Measurements from ENCODE around the gene GNG4.

DNA sequence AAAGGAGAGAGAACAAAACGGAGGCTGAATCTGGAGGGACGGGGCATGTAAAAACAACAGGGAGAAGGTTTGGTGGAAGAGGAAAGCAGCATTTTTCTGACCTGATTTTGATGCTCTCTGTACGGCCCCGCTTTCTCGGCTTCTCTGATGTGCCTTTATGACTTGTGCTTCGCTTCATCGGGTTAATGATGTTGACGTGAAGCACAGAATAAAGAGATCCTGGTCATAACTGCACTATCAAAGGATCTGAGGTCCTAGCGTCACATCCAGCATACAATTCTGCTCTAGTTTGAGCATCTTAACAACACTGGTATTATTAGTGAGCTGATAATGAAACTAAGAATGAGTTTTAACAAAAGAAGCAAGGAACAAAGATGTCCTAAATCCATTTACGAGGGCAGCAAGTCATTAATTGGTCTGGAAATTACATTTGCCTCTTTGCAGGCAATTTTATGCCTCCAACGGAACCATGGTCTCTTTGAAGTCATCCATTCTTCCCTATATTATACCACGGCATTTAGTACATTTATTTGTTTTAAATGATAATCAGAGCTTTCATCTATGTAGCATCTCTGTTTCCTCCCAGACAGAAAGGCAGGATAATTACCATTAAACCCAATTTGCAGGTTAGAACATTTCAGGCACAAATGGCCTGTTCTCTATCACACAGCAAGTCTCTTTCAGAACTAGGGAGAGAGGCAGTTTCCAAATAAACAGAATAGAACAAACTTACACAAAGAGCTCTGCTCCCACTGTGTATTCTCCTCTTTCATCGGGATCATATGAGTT, 100.0 kb downstream of the GNG4 start:
- TF ChIP-seq, protein P1, sequence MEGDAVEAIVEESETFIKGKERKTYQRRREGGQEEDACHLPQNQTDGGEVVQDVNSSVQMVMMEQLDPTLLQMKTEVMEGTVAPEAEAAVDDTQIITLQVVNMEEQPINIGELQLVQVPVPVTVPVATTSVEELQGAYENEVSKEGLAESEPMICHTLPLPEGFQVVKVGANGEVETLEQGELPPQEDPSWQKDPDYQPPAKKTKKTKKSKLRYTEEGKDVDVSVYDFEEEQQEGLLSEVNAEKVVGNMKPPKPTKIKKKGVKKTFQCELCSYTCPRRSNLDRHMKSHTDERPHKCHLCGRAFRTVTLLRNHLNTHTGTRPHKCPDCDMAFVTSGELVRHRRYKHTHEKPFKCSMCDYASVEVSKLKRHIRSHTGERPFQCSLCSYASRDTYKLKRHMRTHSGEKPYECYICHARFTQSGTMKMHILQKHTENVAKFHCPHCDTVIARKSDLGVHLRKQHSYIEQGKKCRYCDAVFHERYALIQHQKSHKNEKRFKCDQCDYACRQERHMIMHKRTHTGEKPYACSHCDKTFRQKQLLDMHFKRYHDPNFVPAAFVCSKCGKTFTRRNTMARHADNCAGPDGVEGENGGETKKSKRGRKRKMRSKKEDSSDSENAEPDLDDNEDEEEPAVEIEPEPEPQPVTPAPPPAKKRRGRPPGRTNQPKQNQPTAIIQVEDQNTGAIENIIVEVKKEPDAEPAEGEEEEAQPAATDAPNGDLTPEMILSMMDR (IDR thresholded peaks at IDR 0.05) = no peak
- TF ChIP-seq EZH2 (IDR thresholded peaks at IDR 0.05; ENCODE audit: borderline replicate concordance, insufficient read depth, low read depth, low read length, poor library complexity, severe bottlenecking) = no peak

All from B cell (primary cell).